COLO829 (cell line): ENCODE results near the gene ASB18.

ENCODE experiments used
- DNase-seq: peaks from one replicate; pipeline ENCODE4 v3.0.0; 2012; ENCODE audit warnings: low spot score

ASB18 gene

GRCh38 chr2:236208019-236208926 lies 55.9 kb downstream of the ASB18 start:
- no peak for DNase-seq

- DNase-seq = no peak
Observed at GRCh38 chr2:236207472-236207871, 56.7 kb downstream of the ASB18 start.

- peak; percentile 6 for DNase-seq
Observed at GRCh38 chr2:236205867-236206645, 58.1 kb downstream of the ASB18 start.

- no peak for DNase-seq
Observed at GRCh38 chr2:236204953-236205352, 59.3 kb downstream of the ASB18 start.

- DNase-seq = no peak
Observed at GRCh38 chr2:236200378-236200777, 63.8 kb downstream of the ASB18 start.

- DNase-seq = no peak
Observed at GRCh38 chr2:236196366-236196765, 67.8 kb downstream of the ASB18 start.

GRCh38 chr2:236195726-236196125 lies 68.5 kb downstream of the ASB18 start:
- DNase-seq = no peak

GRCh38 chr2:236194786-236195185 lies 69.4 kb downstream of the ASB18 start:
- no peak for DNase-seq

GRCh38 chr2:236193026-236193425 lies 71.2 kb downstream of the ASB18 start:
- DNase-seq = no peak

- DNase-seq = no peak
Observed at GRCh38 chr2:236190674-236191073, 73.5 kb downstream of the ASB18 start.

- no peak for DNase-seq
Observed at GRCh38 chr2:236184701-236185100, 79.5 kb downstream of the ASB18 start.

GRCh38 chr2:236180831-236181453 lies 83.3 kb downstream of the ASB18 start:
- peak; percentile 75 for DNase-seq

GRCh38 chr2:236180076-236180816 lies 84.0 kb downstream of the ASB18 start:
- no peak for DNase-seq

GRCh38 chr2:236179236-236180075 lies 84.8 kb downstream of the ASB18 start:
- no peak for DNase-seq

GRCh38 chr2:236178890-236179235 lies 85.3 kb downstream of the ASB18 start:
- no peak for DNase-seq

- DNase-seq = peak; percentile 41
Observed at GRCh38 chr2:236177967-236178889, 86.0 kb downstream of the ASB18 start.

GRCh38 chr2:236177604-236177966 lies 86.6 kb downstream of the ASB18 start:
- DNase-seq = no peak

GRCh38 chr2:236176951-236177350 lies 87.3 kb downstream of the ASB18 start:
- DNase-seq = no peak

GRCh38 chr2:236176417-236176816 lies 87.8 kb downstream of the ASB18 start:
- DNase-seq = no peak

GRCh38 chr2:236175548-236176150 lies 88.6 kb downstream of the ASB18 start:
- no peak for DNase-seq
